Measurements from ENCODE around the gene ADGRG2.

The ADGRG2 gene

GRCh38 chrX:19121898-19122640 lies at the start of gene ADGRG2:
TSS of gene ADGRG2 (minus strand) at chrX:19122468. CDS start at chrX:19068834, 53,634 bp downstream.
- in situ Hi-C loops (cut with HindIII; ENCODE audit: low pct_unique_long_range_greater_than_20kb, low sequenced_read_pairs): no loop called here
- TF ChIP-seq JUND (IDR thresholded peaks at IDR 0.05; ENCODE audit: low read depth): no peak
- peak in 1 of 2 experiments; percentile 27 for DNase-seq (ENCODE audit: low read depth in 1 of 2, low spot score in 1 of 2)

- no peak for TF ChIP-seq JUND (IDR thresholded peaks at IDR 0.05; ENCODE audit: low read depth)
- no peak for DNase-seq (ENCODE audit: low read depth in 1 of 2, low spot score in 1 of 2)
- in situ Hi-C loops (cut with HindIII; ENCODE audit: low pct_unique_long_range_greater_than_20kb, low sequenced_read_pairs): no loop called here
These were observed 46.3 kb upstream of the ADGRG2 start for GRCh38 chrX:19168609-19169008.

GRCh38 chrX:19162851-19163250 lies 40.6 kb upstream of the ADGRG2 start:
- in situ Hi-C loops (cut with HindIII; ENCODE audit: low pct_unique_long_range_greater_than_20kb, low sequenced_read_pairs): no loop called here
- no peak for TF ChIP-seq JUND (IDR thresholded peaks at IDR 0.05; ENCODE audit: low read depth)
- DNase-seq (ENCODE audit: low read depth in 1 of 2, low spot score in 1 of 2): no peak

- DNase-seq (ENCODE audit: low read depth in 1 of 2, low spot score in 1 of 2): no peak
- no peak for TF ChIP-seq JUND (IDR thresholded peaks at IDR 0.05; ENCODE audit: low read depth)
- in situ Hi-C loops (cut with HindIII; ENCODE audit: low pct_unique_long_range_greater_than_20kb, low sequenced_read_pairs): no loop called here
These were observed 33.9 kb upstream of the ADGRG2 start for GRCh38 chrX:19156186-19156585.

- no peak for TF ChIP-seq JUND (IDR thresholded peaks at IDR 0.05; ENCODE audit: low read depth)
- in situ Hi-C loops (cut with HindIII; ENCODE audit: low pct_unique_long_range_greater_than_20kb, low sequenced_read_pairs): no loop called here
- DNase-seq (ENCODE audit: low read depth in 1 of 2, low spot score in 1 of 2): no peak
These were observed 30.5 kb upstream of the ADGRG2 start for GRCh38 chrX:19152762-19153161.

GRCh38 chrX:19137067-19137466 lies 14.8 kb upstream of the ADGRG2 start:
- DNase-seq (ENCODE audit: low read depth in 1 of 2, low spot score in 1 of 2): no peak
- in situ Hi-C loops (cut with HindIII; ENCODE audit: low pct_unique_long_range_greater_than_20kb, low sequenced_read_pairs): no loop called here

GRCh38 chrX:19133784-19134183 lies 11.5 kb upstream of the ADGRG2 start:
- in situ Hi-C loops (cut with HindIII; ENCODE audit: low pct_unique_long_range_greater_than_20kb, low sequenced_read_pairs): no loop called here
- no peak for DNase-seq (ENCODE audit: low read depth in 1 of 2, low spot score in 1 of 2)
- no peak for TF ChIP-seq JUND (IDR thresholded peaks at IDR 0.05; ENCODE audit: low read depth)

More at GRCh38 chrX:19137067-19137466, 14.8 kb upstream of the ADGRG2 start:
- TF ChIP-seq JUND (IDR thresholded peaks at IDR 0.05; ENCODE audit: low read depth): no peak

GRCh38 chrX:19133231-19133630 lies 11.0 kb upstream of the ADGRG2 start:
- DNase-seq (ENCODE audit: low read depth in 1 of 2, low spot score in 1 of 2): no peak
- in situ Hi-C loops (cut with HindIII; ENCODE audit: low pct_unique_long_range_greater_than_20kb, low sequenced_read_pairs): no loop called here
- TF ChIP-seq JUND (IDR thresholded peaks at IDR 0.05; ENCODE audit: low read depth): no peak

- in situ Hi-C loops (cut with HindIII; ENCODE audit: low pct_unique_long_range_greater_than_20kb, low sequenced_read_pairs): no loop called here
- TF ChIP-seq JUND (IDR thresholded peaks at IDR 0.05; ENCODE audit: low read depth): no peak
These were observed 8.4 kb upstream of the ADGRG2 start for GRCh38 chrX:19130628-19131027.

GRCh38 chrX:19129694-19130093 lies 7.4 kb upstream of the ADGRG2 start:
- no peak for TF ChIP-seq JUND (IDR thresholded peaks at IDR 0.05; ENCODE audit: low read depth)
- DNase-seq (ENCODE audit: low read depth in 1 of 2, low spot score in 1 of 2): no peak
- in situ Hi-C loops (cut with HindIII; ENCODE audit: low pct_unique_long_range_greater_than_20kb, low sequenced_read_pairs): no loop called here

More at GRCh38 chrX:19130628-19131027, 8.4 kb upstream of the ADGRG2 start:
- DNase-seq (ENCODE audit: low read depth in 1 of 2, low spot score in 1 of 2): no peak

- in situ Hi-C loops (cut with HindIII; ENCODE audit: low pct_unique_long_range_greater_than_20kb, low sequenced_read_pairs): no loop called here
These were observed 5.4 kb upstream of the ADGRG2 start for GRCh38 chrX:19127649-19128168.

GRCh38 chrX:19122641-19123009 lies 357 bp upstream of the ADGRG2 start:
- in situ Hi-C loops (cut with HindIII; ENCODE audit: low pct_unique_long_range_greater_than_20kb, low sequenced_read_pairs): no loop called here
- DNase-seq (ENCODE audit: low read depth in 1 of 2, low spot score in 1 of 2): no peak
- no peak for TF ChIP-seq JUND (IDR thresholded peaks at IDR 0.05; ENCODE audit: low read depth)

More at GRCh38 chrX:19127649-19128168, 5.4 kb upstream of the ADGRG2 start:
- DNase-seq (ENCODE audit: low read depth in 1 of 2, low spot score in 1 of 2): no peak
- TF ChIP-seq JUND (IDR thresholded peaks at IDR 0.05; ENCODE audit: low read depth): no peak

GRCh38 chrX:19121466-19121865 lies 802 bp downstream of the ADGRG2 start:
- no peak for TF ChIP-seq JUND (IDR thresholded peaks at IDR 0.05; ENCODE audit: low read depth)
- in situ Hi-C loops (cut with HindIII; ENCODE audit: low pct_unique_long_range_greater_than_20kb, low sequenced_read_pairs): no loop called here
- DNase-seq (ENCODE audit: low read depth in 1 of 2, low spot score in 1 of 2): no peak

Data from T47D (cell line).